HG02588 (cell line): ENCODE measurements around the gene MTA1.
A peak's percentile ranks its signal among the peaks of the same experiment; 100 is the strongest.

Source experiments
- ATAC-seq: cut with Tn5 transposase; IDR thresholded peaks from one replicate; pipeline ENCODE4 v1.9.1; 2021; ENCODE audit warnings: mild to moderate bottlenecking, moderate library complexity; ENCODE audit not compliant: unreplicated experiment

The MTA1 gene

GRCh38 chr14:105386581-105387529 is 32.8 kb upstream of the MTA1 start:
- no peak for ATAC-seq

- ATAC-seq: no peak
These were observed 32.1 kb upstream of the MTA1 start for GRCh38 chr14:105387530-105387922.

DNA sequence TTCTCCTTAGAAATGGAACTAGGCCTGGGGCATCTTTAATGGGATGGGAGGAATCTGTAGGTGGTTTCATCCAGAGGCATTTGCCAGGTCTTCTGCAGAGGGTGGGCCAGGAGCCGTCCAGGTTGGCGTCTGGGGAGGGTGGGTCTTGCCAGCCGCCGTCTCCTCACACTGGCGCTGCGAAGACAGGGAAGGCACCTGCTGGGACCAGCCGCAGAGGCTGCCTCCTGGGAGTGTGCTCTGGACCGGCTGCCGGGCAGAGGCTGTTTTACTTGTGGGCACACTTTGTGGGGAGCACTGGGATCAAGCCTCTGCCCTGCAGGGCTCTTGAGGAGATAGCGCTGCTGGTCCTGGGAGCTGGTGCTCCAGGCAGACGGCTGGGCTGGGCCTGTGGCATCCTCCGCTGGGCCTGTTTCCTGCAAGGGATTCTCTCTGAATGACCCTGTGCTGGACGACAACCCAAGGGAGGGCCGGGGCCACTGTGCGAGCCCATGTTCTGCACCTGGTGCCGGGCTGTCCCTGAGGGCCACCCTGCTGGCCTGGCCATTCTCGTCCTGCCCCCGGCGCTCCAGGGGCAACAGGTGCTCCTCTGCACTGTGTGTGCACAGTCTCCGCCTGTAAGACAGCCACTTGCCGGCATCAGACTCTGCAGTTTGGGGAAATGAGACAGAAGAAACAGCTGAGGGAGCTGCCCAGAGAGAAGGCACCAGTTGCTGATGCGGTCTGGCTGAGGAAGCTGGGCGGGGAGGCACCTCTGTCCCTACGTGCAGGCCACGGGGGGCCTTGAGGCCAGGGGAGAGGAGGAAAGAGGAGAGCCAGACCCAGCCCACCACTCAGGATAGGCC is 31.3 kb upstream of the MTA1 start:
- no peak for ATAC-seq

DNA sequence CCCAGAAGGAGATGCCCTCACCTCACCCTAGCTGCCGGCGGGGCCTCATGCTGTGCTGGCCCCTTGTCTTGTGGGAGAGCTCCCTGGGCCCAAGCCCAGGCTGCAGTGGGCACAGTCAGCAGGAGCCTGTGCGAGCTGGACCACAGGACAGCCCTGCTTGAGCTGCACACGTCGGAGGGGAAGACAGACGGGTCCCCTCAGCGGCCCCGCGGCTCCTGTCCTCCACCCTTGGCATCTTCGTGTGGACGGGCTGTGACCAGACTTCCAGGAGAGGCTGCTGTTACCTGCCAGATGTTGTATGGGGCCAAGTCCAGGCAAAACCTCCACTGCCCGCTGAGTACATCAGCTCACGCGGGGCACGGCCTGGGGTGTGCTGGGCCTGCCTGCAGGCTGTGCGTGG is 30.7 kb upstream of the MTA1 start:
- no peak for ATAC-seq

DNA sequence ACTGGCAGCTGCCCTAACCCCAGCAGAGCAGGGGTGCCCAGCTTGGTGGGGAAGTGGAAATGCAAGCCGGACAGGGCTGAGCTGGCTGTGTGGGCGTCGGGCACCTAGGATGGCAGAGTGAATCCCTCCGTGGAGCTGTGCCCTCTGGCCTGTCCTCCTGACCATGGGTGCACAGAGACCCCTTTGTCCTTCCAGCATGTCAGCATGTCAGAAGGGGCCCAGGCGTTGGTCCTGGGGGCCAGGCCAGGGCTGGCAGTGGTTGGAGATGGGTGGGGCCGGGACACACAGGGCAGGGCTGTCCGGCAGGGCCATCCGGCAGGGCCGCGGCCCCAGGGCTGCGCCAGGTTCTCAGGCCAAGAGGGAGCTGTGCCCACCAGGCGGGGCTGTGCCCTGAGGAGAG is 30.1 kb upstream of the MTA1 start:
- no peak for ATAC-seq

- ATAC-seq: no peak
These were observed 29.4 kb upstream of the MTA1 start for GRCh38 chr14:105389976-105390848.

GRCh38 chr14:105390849-105391500 is 28.7 kb upstream of the MTA1 start:
- ATAC-seq: no peak

DNA sequence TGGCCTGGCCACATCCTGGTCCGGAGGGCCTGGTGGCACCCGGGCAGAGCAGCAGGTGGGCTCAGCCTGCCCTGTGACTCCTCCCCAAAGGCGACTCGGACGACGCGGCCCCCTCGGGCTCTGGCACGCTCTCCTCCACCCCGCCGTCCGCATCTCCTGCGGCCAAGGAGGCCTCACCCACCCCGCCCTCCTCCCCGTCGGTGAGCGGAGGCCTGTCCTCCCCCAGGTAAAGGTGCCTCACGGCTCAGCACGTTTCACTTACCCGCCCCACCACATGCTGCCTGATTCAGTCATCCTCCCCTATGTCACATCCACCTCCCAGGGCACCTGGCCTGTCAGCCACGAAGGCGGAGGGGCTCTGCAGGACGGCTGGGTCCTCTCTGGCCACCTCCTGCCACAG is 28.1 kb upstream of the MTA1 start:
- no peak for ATAC-seq

GRCh38 chr14:105392131-105393090 is 27.2 kb upstream of the MTA1 start:
- ATAC-seq: no peak

- no peak for ATAC-seq
These were observed 26.5 kb upstream of the MTA1 start for GRCh38 chr14:105393151-105393550.

GRCh38 chr14:105394714-105395537 is 24.7 kb upstream of the MTA1 start:
- no peak for ATAC-seq

GRCh38 chr14:105395538-105395854 is 24.1 kb upstream of the MTA1 start:
- ATAC-seq: no peak

DNA sequence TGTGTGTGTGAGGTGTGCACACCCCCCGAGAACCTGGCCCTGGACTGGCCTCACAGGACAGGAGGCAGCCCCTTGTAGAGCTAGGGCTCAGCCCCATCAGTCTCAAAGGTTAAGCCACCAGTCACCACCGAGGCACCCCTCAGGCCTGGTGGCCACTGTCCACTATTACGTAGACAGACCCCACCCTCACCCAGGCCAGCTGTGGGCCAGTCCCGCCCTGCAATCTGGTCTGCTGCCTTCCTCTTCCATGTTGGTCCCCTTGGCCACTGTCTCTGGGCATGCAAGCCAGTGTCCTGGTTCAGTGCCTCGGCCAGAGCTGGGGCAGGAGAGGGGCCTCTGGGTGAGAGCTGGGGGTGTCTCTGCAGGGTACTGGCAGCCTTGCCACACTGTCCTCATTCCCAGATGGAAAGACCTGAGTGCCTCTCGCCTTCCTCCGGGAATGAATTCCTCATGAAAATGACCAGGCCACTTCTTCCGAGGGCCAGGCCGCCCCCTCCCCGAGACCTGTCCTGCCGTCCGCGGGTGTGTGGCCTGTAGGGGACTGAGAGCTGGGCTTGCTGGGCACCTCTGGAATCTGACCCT is 22.2 kb upstream of the MTA1 start:
- no peak for ATAC-seq

DNA sequence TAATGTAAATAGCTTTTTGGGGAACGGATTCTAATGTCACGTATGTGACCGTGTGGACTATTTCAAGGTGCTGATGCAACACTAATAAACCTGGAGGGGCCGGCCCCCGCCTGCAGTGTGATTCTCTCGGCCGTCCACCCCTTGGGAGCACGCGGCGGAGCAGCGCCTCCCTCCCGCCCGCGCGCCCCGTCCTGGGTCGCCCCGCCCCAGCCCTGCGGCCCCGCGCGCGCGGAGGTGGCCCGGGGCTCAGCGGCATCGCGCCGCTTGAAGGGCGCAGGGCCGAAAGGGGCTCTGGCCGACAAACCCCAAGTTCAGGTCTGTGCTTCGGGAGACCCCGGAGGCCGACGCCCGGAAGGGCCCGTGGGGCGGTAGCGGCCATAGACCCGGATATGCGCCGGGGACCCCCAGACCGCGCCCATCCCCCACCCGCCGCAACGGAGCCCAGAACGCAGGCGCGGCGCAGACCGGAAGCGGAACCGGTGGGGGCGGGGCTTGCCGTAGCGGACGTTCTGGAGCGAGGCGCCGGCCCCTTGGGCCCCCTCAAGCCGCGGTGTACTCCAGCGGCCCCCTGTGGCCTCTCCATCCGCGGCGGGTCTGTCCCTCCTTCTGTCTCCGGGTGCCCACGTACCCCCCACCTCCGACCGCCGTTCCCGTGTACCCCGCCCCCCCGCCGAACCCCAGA is 21.4 kb upstream of the MTA1 start, which contains the start of gene TEX22:
Gene TEX22 (plus strand): TSS at position 495 of the 682 bp plus-strand sequence. CDS start 803 bp downstream, outside the sequence.
- ATAC-seq: peak; percentile 76

- peak; percentile 37 for ATAC-seq
These were observed 20.7 kb upstream of the MTA1 start for GRCh38 chr14:105398726-105399465.

DNA sequence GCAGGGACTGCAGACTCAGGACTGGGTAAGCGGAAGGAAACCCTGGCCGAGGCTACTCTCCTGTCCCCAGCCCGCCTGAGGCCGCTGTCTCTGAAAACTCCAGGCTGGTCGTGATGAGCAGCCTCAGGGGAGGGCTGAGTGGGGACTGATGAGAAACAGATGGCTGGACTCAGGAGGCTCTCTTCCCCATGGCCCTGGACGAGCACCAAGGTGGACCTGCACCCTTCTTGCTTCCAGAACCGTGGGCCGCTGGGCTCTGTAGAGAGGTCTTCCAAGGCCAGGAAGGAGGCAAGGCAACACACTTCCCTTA is 20.2 kb upstream of the MTA1 start:
- ATAC-seq: no peak

GRCh38 chr14:105400016-105400415 is 19.6 kb upstream of the MTA1 start:
- no peak for ATAC-seq
